Vagina (tissue), 2 donors: ENCODE results near the gene PADI2.

ENCODE experiments used
- POLR2A ChIP-seq, 2 donors: fragments of 450-650 bp; IDR thresholded peaks; one replicate each; pipeline ENCODE4 v1.6.1; 2017; ENCODE audit warnings: antibody characterized with exemption in 2 of 2, mild to moderate bottlenecking in 2 of 2, moderate library complexity in 2 of 2
- POLR2AphosphoS5 ChIP-seq, 2 donors: sonication (generic); formaldehyde crosslinking; IDR thresholded peaks; one replicate each; pipeline ENCODE4 v1.9.0; 2017; ENCODE audit warnings: antibody characterized with exemption in 2 of 2, mild to moderate bottlenecking in 2 of 2, low read depth in 1 of 2; ENCODE audit not compliant: insufficient read depth in 1 of 2
- TF ChIP-seq, protein P1 (sequence below), 3 experiments: fragments of 450-650 bp in 2 of 3; fragments of 200-600 bp in 1 of 3; sonication (generic) in 1 of 3; IDR thresholded peaks; one replicate each; pipeline ENCODE4 v1.5.1; 2017 to 2019; ENCODE audit warnings: antibody characterized with exemption in 3 of 3, mild to moderate bottlenecking in 2 of 3, moderate library complexity in 2 of 3

DNA sequence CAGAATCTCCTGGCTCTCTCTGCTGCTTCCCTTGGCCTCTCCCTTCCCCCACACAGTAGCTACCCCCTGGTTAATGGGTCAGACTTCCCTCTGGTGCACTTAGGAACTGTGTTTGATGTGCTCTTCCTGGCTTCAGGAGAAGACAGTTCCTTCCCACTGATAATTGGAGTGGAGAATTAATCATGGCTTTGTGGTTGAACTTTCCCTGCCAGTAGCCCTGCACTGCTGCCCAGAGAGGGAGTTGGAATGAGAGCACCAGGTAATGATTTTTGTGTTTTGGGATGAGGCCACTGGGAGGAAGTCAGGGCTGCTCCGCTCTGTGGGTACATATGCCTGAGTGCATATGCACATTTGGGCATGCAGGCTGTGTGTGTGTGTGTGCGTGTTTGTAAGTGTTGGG, 39.7 kb upstream of the PADI2 start:
- TF ChIP-seq, protein P1, sequence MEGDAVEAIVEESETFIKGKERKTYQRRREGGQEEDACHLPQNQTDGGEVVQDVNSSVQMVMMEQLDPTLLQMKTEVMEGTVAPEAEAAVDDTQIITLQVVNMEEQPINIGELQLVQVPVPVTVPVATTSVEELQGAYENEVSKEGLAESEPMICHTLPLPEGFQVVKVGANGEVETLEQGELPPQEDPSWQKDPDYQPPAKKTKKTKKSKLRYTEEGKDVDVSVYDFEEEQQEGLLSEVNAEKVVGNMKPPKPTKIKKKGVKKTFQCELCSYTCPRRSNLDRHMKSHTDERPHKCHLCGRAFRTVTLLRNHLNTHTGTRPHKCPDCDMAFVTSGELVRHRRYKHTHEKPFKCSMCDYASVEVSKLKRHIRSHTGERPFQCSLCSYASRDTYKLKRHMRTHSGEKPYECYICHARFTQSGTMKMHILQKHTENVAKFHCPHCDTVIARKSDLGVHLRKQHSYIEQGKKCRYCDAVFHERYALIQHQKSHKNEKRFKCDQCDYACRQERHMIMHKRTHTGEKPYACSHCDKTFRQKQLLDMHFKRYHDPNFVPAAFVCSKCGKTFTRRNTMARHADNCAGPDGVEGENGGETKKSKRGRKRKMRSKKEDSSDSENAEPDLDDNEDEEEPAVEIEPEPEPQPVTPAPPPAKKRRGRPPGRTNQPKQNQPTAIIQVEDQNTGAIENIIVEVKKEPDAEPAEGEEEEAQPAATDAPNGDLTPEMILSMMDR (IDR thresholded peaks at IDR 0.05) = no peak
- no peak for TF ChIP-seq POLR2A (IDR thresholded peaks at IDR 0.05)
- no peak for TF ChIP-seq POLR2AphosphoS5 (IDR thresholded peaks at IDR 0.05; ENCODE audit: insufficient read depth in 1 of 2, low read depth in 1 of 2)
